HG02884 (cell line): ENCODE data around the gene FTCD.
"Not testable (repeated sequence)": the region's sequence is repeated elsewhere in the genome, so short reads cannot be mapped to it uniquely, and the experiment has no call there.

ENCODE experiments used
- ATAC-seq: cut with Tn5 transposase; IDR thresholded peaks from one replicate; pipeline ENCODE4 v1.9.1; 2021; ENCODE audit warnings: mild to moderate bottlenecking, moderate library complexity; ENCODE audit not compliant: unreplicated experiment

FTCD gene

DNA sequence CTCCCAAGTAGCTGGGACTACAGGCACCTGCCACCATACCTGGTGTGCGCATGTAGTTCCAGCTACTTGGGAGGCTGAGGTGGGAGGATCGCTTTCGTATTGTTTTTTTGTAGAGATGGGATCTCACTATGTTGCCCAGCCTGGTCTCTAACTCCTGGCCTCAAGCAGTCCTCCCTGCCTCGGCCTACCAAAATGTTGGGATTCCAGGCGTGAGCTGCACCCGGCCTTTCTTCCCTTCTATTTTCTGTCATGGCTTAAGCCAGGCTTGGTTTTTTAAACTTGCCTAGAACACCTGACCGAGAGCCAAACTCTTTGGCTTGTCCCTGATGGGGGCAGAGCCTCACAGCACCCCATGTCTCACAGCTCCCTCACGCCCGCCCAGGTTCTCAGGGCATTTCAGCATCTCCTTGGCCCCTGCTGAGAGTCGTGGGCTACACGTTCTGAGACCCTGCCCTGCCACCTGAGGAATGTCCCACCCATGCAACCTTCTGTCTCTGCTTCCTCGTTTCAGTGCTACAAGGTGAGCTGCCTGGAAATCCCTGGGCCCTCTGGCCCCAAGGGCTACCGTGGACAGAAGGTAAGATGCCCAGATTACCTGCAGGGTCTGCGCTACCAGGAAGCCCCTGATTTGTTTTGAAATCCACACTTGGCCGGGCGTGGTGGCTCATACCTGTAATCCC lies 41.7 kb downstream of the FTCD start:
- ATAC-seq = no peak

DNA sequence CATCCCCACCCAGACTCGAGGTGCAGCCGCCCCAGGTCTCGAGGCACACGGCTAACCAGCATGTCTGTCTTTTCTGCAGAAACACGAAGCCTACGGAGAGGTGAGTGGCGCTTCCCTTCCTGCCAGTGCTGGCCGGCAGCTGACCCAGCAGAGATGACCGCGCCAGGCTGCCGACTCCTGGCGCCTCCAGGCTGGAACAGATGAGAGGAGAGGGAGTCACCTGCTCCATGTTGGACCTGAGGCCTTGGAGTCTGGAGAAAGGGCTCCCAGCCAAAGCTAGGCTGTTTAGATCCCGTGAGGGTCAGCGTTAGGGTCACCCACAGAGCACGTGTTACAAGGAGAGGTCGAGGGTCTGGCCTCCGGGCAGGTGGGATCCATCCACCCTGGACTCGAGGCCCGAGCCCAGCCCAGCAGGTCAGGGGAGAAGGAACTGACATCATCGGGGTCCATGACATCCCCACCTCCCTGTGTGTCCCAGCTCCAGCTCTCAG lies 42.6 kb downstream of the FTCD start:
- no peak for ATAC-seq

DNA sequence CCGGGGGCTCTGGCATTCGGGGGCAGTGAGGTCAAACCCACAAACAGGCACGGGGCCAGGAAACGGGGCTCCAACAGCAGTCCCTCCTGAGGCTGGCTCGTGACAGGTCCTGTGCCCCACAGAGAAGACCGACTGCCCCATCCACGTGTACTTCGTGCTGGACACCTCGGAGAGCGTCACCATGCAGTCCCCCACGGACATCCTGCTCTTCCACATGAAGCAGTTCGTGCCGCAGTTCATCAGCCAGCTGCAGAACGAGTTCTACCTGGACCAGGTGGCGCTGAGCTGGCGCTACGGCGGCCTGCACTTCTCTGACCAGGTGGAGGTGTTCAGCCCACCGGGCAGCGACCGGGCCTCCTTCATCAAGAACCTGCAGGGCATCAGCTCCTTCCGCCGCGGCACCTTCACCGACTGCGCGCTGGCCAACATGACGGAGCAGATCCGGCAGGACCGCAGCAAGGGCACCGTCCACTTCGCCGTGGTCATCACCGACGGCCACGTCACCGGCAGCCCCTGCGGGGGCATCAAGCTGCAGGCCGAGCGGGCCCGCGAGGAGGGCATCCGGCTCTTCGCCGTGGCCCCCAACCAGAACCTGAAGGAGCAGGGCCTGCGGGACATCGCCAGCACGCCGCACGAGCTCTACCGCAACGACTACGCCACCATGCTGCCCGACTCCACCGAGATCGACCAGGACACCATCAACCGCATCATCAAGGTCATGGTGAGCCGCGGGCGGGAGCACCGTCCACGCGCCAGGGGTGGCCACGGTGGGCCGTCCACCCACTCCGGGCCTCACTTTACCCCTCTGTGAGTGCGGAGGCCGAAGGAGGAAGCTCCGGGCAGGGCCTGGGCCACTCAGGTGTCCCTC lies 43.3 kb downstream of the FTCD start:
- no peak for ATAC-seq

DNA sequence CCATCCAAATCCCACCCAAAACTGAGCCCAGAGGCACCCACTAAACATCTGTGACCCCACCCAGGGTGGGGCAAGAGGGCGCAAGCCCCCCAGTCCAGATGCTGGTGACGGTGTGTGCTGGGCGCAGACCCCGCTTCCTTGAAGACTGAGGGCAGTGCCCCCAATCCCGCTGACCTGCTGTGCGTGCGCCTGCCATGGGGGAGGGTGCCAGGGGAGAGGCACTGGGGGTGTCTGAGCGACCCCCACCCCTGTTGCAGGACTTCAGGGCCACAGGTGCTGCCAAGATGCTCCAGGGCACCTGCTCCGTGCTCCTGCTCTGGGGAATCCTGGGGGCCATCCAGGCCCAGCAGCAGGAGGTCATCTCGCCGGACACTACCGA lies 44.2 kb downstream of the FTCD start:
- no peak for ATAC-seq

DNA sequence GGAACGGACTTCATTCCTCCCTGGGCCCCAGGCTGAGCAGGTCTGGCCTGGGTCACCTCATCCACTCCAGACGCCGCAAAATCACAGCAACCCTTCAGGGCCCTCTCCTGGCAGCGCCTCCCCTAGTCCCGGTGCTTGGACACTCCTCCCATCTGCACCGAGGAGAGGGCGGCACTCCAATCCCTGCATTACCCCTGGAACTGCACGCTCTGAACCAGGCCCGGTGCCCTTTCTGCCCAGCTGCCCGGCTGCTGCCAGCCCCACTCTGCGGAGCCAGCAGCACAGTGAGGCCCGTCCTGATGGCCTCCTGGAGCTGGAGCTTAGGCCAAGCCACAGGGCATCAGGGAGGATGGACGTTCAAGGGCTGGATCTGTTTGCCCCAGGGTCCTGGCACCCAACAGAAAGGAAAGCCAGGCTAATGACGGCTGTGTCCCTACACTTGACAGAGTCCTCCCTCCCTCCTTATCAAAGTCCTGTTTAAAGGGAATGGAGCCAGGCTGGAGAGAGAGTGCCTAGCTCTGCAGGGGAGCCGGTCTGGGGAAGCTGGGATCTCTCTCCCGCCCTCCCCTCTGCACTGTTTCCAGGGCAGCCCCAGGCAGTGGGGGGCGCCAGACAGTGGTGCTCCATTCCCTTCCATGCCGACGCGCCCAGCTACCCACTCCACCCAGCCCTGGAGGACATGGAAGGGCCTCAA lies 44.7 kb downstream of the FTCD start:
- no peak for ATAC-seq

DNA sequence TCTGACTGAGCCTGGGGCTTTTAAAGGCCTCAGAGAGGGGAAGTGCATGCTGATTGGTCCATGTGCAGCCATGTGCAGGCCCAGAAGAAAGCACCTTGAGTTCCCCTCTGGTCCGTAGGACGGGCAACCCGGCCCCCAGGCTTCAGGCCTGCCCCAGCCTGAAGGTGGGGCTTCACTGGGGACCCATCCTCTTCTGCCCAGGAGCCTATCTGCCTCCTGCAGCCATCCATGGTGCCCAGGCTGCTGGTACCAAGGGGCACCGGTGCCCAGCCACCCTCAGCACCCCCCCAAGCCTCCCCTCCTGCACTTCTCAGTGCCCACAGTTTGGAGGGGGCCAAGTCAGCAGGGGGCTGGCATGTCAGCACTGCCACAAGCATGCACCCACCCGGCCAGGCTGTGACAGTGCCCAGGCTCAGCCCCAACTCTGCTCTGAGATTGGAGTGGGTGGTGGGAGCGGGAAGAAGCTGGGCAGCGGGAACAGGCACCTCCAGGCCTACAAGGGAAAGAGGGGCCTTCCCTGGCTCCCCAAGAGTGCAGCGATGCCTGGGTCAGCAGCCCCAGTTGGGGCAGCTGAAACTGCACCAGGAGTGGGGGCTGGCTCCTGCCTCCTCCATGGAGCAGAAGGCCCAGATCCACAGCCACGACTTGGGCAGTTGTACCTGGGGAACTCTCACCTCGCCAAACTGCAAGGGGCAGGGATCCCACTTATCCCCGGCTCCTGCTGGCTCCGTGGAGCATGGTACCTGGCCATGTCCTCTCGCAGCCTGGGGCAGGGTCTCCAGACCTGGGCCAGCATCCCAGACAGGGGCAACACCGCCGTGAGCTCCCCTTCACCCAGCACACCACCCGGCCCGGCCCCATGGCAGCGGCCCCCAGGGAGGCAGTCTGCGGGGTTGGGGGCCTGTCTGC lies 45.8 kb downstream of the FTCD start:
- no peak for ATAC-seq

DNA sequence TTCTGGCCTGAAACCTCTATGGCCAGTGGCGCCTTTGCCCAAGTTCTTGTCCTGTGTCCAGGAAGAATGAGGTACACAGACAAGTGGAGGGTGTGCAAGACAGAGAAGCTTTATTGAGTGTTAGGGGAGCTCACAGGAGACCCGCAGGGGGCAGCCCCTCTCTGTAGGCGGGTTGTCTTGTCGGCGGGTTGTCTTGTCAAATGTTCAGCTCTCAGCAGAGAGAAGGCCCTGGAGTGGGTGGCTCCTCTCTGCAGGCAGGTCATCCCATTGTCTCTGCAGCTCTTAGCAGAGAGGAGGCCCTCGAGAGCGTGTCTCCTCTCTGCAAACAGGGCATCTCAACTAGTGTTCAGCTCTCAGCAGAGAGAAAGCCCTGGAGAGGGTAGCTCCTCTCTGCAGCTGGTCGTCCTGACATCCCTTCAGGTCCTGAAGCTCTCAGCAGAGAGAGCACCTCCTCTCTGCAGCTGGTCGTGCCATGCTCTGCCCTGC lies 46.5 kb downstream of the FTCD start:
- ATAC-seq = no peak

DNA sequence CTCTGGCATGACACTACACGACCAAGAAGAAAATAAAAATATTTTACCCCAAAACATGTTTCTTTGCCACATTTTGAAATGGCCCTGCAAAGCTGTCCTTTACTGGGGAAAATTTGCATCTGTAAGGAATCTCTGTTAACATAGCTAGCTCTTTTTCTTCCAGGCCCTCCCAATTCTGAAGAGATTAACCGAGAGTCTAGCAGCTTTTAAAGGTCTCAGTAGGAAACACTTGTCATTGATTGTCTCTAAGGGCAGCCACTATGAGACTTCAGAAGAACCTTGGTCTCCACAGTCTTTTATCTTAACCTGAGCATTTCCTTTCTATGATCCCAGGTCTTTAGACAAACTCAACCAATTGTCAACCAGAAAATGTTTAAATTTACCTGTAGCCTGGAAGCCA lies 48.0 kb downstream of the FTCD start:
- ATAC-seq = not testable (repeated sequence)

DNA sequence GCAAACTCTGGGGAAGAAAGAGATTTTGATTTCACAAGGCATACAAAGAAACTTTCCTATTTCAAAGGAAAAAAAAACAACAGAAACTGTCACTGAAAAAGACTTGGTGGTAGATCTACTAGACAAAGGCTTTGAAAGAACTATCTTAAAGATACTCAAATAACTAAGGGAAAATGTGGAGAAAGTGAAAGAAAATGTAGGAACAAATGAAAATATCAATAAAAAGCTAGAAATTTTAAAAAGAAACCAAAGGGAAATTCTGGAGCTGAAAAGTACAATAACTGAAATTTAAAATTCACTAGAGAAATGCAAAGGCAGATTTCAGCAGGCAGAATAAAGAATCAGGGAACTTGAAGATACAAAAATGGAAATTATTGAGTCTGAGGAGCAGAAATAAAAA lies 51.3 kb downstream of the FTCD start:
- no peak for ATAC-seq

DNA sequence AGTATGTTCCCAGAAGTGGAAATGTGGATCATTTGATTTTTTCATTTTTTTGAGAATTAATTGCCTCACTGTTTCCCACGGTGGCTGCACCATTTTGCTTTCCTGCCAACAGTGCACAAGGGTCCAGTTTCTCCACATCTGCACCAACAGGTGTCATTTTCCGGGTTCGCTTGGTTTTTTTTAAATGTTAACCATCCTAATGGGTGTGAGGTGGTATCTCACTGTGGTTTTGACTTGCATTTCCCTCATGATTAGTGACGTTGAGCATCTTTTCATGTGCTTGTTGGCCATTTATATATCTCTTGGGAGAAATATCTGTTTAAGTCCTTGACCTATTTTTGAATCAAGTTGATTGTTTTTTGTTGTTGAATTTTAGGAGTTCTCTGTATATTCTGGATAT lies 54.5 kb downstream of the FTCD start:
- no peak for ATAC-seq

DNA sequence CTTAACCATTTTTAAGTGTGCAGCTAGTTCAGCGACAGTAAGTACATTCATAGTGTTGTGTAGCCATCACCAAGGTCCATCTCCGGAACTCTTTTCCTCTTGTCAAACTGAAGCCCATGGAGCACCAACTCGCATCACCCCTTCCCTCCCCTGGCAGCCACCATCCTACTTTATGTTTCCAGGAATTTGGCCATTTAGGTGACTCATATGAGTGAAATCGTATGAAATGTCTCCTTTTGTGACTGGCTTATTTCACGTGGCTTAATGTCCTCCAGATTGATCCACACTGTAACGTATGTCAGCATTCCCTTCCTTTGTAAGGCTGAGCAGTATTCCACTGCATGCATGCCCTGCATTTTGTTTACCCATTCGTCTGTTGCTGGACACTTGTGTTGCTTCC lies 55.0 kb downstream of the FTCD start:
- no peak for ATAC-seq

DNA sequence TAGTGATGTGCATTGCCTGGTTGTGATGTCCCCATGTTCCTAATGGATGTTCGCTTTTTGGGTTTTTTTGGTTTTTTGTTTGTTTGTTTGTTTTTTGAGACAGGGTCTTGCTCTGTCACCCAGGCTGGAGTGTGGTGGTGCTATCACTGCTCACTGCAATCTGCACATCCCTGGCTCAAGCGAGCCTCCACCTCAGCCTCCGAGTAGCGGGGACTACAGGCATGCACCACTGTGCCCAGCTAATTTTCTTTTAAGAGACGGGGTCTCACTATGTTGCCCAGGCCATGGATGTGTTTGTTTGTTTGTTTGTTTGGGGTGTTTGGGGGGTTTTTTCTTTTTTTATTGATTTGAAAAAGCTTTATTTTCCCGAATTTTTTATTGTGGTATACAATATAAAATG lies 55.4 kb downstream of the FTCD start:
- no peak for ATAC-seq

DNA sequence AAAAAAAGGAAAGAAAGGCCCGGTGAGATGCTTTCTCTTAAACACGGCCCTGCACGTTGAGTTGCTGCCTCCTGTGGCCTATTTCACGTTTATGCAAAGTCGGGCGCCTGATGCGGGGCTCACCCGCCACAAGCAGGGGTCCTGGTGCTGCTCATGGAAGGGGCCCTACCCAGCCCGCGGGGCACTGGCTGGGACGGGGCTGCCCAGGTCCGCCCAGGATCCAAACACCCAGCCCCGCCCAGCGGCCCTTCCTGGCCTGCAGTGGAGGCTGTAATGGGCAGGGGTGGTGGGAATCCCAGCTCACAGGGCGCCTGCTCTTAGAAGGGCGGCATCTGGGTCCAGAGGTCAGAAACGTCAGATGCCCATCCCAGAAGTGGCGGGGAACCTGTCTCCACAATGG lies 55.9 kb downstream of the FTCD start:
- ATAC-seq = no peak

DNA sequence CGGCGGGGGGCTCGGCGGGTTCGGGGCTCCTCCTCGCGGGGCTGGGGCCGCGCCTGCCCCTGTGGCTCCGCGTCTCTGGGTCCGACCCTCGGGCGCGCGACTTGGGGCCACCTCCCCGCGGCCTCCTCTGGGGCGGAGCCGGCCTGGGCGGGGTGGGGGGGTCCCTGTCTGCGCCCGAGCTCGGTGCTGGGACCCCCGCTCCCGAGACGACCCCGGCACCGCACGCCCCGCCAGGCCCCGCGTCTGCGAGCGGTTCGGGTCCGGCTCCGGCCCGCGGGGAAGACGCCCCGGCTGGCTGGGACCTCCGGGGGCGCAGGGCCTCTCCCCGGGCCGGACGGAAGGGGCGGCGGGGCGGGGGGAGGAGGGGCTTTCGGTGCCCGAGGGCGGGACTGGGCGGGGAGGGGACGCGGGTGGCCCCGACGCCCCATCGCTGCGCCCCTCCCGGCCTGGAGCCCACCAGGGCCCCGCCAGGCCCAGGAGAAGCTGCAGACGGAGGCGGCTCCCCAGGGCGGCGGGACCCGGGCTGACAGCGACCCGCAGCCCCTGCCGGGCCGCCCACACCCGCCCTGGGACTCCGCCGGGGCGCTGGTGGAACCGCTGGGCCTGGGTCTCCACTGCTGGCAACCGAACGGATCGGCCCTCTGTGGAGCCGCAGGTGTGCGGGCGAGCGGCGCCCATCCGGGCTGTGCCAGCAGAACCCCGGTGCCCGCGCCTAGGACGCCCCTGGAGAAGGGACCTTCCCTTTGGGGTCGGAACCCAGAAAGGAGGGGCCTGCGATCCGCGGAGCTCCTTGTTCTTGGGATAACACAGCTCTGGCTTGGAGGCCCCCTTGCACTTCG lies 56.9 kb downstream of the FTCD start:
- ATAC-seq = no peak

DNA sequence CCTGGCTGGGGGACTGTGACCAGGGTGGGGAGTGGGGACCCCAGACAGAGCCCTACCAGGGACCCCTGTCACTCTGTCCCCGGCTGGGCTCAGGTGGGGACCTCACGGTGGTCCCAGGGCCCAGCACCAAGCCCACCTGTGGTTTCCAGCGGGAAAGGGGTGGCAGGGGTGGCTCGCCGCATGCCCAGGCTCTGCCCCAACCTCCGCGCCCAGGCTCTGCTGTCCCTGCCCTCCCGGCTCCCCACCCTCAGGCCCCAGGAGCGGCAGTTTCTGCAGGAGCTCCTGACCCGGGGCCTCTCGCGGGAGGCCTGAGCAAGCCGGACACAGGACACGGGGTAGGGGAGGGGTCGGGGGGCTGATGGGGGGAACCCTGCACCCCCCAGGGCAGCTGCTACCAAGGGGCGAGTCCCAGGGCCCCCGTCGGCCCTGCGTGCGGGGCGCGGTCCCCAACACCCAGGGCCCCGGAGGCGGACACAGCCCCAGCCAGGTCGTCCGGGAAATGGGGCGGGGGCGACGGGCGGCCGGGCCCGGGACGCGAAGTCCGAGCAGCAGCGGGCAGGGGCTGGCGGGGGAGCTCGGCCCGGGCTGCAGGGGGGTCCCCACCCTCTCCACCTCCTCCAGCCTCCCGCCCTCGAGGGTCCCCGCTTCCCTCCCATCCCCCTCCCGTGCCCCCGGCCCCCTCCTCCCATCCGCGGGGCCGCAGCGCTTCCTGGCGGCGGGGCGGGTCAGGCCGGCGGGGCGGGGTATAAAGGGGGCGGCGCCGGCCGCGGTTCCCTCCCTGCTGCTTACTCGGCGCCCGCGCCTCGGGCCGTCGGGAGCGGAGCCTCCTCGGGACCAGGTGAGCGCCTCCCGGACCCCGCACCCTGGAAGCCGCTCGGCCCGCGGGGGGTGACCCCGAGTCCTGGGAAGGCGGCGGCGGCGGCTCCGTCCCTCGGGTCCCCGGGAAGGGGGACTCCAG lies 57.8 kb downstream of the FTCD start, which contains the start of gene COL6A2:
TSS of gene COL6A2 (plus strand) at position 777 of the 958 bp plus-strand sequence.
- no peak for ATAC-seq

DNA sequence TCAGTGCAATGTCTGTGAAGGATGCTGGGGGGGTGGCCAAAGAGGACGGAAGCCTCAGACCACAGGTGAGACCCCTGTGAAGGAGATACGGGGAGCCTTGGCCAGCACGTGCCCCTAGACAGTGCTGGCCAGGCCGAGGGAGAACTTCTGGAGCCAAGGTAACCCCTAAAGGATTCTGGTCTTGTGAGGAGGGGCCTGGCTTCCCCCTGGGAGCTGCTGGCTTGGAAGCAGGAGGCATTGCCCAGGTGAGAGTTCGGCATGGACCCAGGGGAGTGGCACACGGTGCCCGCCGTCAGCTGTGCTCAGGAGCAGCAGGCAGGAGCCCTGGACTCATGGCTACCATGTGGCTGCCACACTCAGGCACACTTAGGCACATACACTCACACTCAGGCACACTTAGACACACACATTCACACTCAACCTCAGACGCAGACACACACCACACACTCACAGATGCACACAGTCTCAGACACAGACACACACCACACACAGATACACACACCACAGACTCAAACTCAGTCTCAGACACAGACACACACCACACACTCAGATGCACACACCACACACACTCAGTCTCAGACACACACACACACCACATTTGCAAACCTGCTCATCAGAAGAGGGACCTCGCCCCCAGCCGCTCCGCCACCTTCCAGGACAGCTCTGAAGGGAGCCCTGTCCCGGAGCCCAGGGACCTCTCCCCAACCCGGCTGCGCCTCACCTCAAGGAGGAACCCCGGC lies 58.6 kb downstream of the FTCD start:
- ATAC-seq = no peak

DNA sequence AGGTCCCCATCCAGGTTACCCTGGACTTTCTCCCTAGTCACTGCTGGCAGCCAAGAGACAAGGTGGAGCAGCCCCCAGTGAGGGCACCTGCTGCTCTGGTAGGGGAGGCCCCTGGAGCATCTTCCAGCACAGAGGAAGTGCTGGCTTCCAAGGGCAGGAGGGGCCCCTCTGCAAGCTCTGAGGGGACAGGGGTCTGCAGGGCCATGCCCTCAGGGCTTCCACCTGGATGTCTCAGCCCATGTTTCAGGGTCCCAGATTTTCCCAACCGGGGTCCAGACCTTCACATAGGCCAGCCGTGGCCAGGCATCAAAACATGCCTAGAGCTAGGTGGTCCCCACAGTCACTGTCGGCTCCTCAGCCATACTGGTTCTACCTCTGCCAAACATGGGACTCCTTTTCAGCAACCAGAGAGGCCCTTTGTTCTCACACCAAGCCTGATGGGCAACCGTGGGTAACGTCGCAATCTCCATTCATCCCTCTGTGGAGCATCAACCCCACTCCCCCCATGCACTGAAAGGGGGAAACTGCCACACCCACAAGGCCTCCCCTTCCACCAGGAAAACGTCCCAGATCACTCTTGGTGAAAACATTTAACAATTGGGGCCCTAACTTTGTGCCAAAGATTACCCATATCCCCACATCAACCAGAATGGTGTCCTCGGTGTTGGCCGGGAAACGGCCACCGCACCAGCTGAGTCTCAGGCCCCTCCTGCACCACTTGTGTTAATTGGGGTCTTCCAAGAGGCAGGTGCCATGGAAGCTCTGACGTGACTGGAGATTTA lies 59.4 kb downstream of the FTCD start:
- no peak for ATAC-seq
